ENCODE data around the gene YBEY.

The YBEY gene

DNA sequence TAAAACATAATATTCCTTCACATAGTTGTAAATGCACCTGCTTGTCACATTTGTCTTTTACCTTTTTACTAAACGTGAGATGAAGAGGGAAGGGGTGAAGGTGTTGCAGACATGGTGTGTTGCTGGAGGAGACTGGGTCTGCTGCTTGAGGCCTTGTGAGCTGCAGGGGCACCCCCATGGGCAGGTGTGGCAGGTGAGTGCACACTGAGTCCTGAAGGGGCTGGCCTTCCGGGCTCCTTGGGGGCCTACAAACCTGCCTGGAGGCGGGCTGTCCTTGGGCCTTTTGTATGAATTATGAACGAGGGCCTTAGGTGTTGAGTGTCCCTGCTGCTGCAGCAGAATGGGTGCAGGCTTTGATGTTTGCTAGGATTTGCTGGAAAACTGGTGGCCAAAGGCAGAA is 41.6 kb downstream of the YBEY start:
- TF ChIP-seq ZFP3 (CRISPR knock-in tag; IDR thresholded peaks at IDR 0.05) (no peak), ISL1 (CRISPR knock-in tag; IDR thresholded peaks at IDR 0.05) (no peak), ZFP30 (CRISPR knock-in tag; IDR thresholded peaks at IDR 0.05) (no peak), CSDC2 (CRISPR knock-in tag; IDR thresholded peaks at IDR 0.05) (no peak), ARNTL (CRISPR knock-in tag; IDR thresholded peaks at IDR 0.05; ENCODE audit: borderline replicate concordance, low read depth) (no peak)
- no peak for ATAC-seq

GRCh38 chr21:46328151-46328550 is 42.0 kb downstream of the YBEY start:
- TF ChIP-seq RARB (CRISPR knock-in tag; IDR thresholded peaks at IDR 0.05) (no peak), BACH2 (CRISPR knock-in tag; IDR thresholded peaks at IDR 0.05; ENCODE audit: borderline replicate concordance) (no peak), TCF4 (CRISPR knock-in tag; IDR thresholded peaks at IDR 0.05; ENCODE audit: borderline replicate concordance) (no peak), SNAI2 (CRISPR knock-in tag; IDR thresholded peaks at IDR 0.05) (no peak), ZNF8 (CRISPR knock-in tag; IDR thresholded peaks at IDR 0.05) (no peak), ZFP3 (CRISPR knock-in tag; IDR thresholded peaks at IDR 0.05) (no peak), ISL1 (CRISPR knock-in tag; IDR thresholded peaks at IDR 0.05) (no peak), CSRNP3 (CRISPR knock-in tag; IDR thresholded peaks at IDR 0.05) (no peak), TOX (CRISPR knock-in tag; IDR thresholded peaks at IDR 0.05; ENCODE audit: borderline replicate concordance) (no peak), PATZ1 (CRISPR knock-in tag; IDR thresholded peaks at IDR 0.05; ENCODE audit: borderline replicate concordance) (no peak), GLIS3 (CRISPR knock-in tag; IDR thresholded peaks at IDR 0.05) (no peak), CSDC2 (CRISPR knock-in tag; IDR thresholded peaks at IDR 0.05) (no peak), ZFP30 (CRISPR knock-in tag; IDR thresholded peaks at IDR 0.05) (no peak), ESRRG (CRISPR knock-in tag; IDR thresholded peaks at IDR 0.05) (no peak)
- TF ChIP-seq, protein P1, sequence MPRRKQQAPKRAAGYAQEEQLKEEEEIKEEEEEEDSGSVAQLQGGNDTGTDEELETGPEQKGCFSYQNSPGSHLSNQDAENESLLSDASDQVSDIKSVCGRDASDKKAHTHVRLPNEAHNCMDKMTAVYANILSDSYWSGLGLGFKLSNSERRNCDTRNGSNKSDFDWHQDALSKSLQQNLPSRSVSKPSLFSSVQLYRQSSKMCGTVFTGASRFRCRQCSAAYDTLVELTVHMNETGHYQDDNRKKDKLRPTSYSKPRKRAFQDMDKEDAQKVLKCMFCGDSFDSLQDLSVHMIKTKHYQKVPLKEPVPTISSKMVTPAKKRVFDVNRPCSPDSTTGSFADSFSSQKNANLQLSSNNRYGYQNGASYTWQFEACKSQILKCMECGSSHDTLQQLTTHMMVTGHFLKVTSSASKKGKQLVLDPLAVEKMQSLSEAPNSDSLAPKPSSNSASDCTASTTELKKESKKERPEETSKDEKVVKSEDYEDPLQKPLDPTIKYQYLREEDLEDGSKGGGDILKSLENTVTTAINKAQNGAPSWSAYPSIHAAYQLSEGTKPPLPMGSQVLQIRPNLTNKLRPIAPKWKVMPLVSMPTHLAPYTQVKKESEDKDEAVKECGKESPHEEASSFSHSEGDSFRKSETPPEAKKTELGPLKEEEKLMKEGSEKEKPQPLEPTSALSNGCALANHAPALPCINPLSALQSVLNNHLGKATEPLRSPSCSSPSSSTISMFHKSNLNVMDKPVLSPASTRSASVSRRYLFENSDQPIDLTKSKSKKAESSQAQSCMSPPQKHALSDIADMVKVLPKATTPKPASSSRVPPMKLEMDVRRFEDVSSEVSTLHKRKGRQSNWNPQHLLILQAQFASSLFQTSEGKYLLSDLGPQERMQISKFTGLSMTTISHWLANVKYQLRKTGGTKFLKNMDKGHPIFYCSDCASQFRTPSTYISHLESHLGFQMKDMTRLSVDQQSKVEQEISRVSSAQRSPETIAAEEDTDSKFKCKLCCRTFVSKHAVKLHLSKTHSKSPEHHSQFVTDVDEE (CRISPR knock-in tag; IDR thresholded peaks at IDR 0.05): no peak
- ATAC-seq: no peak

DNA sequence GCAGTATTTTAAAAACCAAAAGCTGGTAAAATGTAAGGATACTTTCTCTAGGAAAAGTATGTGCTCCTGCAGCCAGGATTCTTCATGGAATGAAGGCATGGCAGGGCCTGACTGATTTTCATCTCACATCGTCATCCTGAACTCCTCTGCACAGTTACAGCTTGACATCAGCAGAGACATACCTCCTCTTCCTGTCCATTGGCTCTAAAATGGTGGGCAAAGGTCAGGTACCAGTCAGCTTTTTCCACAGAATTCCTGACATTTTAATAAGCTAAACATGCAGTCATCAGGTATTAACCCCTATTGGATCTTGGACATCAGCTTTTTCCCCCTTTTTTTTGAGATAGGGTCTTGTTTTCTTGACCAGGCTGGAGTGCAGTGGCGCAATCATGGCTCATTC is 43.7 kb downstream of the YBEY start:
- TF ChIP-seq ESRRG (CRISPR knock-in tag; IDR thresholded peaks at IDR 0.05): no peak
- TF ChIP-seq ZC3H10 (CRISPR knock-in tag; IDR thresholded peaks at IDR 0.05): no peak
- no peak for TF ChIP-seq GLIS3 (CRISPR knock-in tag; IDR thresholded peaks at IDR 0.05)
- no peak for TF ChIP-seq CSRNP3 (CRISPR knock-in tag; IDR thresholded peaks at IDR 0.05)
- TF ChIP-seq ZNF70 (CRISPR knock-in tag; IDR thresholded peaks at IDR 0.05): no peak
- no peak for TF ChIP-seq ZFP3 (CRISPR knock-in tag; IDR thresholded peaks at IDR 0.05)
- TF ChIP-seq POU6F1 (CRISPR knock-in tag; IDR thresholded peaks at IDR 0.05; ENCODE audit: borderline replicate concordance, low read depth): no peak
- TF ChIP-seq SNAI2 (CRISPR knock-in tag; IDR thresholded peaks at IDR 0.05): no peak
- ATAC-seq: no peak

Measured in SK-N-SH treated with all-trans-retinoic acid at 6 μM for 48 hours (cell line).